GOT3 (cell line): ENCODE measurements around the gene PCSK9.
"Not testable (repeated sequence)": the region's sequence is repeated elsewhere in the genome, so short reads cannot be mapped to it uniquely, and the experiment has no call there.

Experiments
- DNase-seq: peaks from one replicate; lab custom pipeline; 2025; ENCODE audit warnings: mixed read lengths; lab: John Stamatoyannopoulos, UW

PCSK9 gene

GRCh38 chr1:55081188-55081904 lies 42.0 kb downstream of the PCSK9 start:
- no peak for DNase-seq

- DNase-seq: no peak
These were observed 42.6 kb downstream of the PCSK9 start for GRCh38 chr1:55081905-55082296.

- no peak for DNase-seq
These were observed 44.9 kb downstream of the PCSK9 start for GRCh38 chr1:55084257-55084656.

- no peak for DNase-seq
These were observed 48.1 kb downstream of the PCSK9 start for GRCh38 chr1:55087439-55087838.

- DNase-seq: no peak
These were observed 49.1 kb downstream of the PCSK9 start for GRCh38 chr1:55088413-55088812.

- no peak for DNase-seq
These were observed 50.3 kb downstream of the PCSK9 start for GRCh38 chr1:55089683-55090082.

GRCh38 chr1:55092475-55092874 lies 53.1 kb downstream of the PCSK9 start:
- no peak for DNase-seq

- DNase-seq: no peak
These were observed 55.7 kb downstream of the PCSK9 start for GRCh38 chr1:55095095-55095494.

GRCh38 chr1:55103891-55104290 lies 64.5 kb downstream of the PCSK9 start:
- no peak for DNase-seq

GRCh38 chr1:55107101-55107500 lies 67.8 kb downstream of the PCSK9 start:
- DNase-seq: no peak

- DNase-seq: not testable (repeated sequence)
These were observed 69.7 kb downstream of the PCSK9 start for GRCh38 chr1:55109005-55109404.
